Measurements from ENCODE around the gene MAML2.

DNA sequence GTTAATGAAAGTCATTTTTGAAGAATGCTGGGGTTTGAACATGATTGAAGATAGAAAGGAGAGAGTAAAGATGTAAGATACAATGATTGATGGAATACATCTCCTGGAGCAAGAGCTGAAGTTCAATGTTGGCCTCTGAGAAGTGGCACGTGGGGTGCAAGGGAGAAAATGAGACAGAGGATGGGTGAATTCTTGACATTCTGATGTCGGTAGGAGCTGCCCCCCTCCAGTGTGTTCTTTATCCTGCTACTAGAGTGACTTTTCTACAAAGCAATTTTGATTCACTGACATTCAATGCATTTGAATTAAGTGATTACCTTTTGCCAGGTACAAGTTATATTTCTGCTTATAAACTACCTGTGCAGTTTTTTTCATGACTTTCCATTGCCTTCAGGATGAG is 260.1 kb downstream of the MAML2 start:
- TF ChIP-seq, protein P1, sequence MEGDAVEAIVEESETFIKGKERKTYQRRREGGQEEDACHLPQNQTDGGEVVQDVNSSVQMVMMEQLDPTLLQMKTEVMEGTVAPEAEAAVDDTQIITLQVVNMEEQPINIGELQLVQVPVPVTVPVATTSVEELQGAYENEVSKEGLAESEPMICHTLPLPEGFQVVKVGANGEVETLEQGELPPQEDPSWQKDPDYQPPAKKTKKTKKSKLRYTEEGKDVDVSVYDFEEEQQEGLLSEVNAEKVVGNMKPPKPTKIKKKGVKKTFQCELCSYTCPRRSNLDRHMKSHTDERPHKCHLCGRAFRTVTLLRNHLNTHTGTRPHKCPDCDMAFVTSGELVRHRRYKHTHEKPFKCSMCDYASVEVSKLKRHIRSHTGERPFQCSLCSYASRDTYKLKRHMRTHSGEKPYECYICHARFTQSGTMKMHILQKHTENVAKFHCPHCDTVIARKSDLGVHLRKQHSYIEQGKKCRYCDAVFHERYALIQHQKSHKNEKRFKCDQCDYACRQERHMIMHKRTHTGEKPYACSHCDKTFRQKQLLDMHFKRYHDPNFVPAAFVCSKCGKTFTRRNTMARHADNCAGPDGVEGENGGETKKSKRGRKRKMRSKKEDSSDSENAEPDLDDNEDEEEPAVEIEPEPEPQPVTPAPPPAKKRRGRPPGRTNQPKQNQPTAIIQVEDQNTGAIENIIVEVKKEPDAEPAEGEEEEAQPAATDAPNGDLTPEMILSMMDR (IDR thresholded peaks at IDR 0.05; ENCODE audit: insufficient read depth, low read length), result no peak
- TF ChIP-seq REST (IDR thresholded peaks at IDR 0.05; ENCODE audit: insufficient replicate concordance, low read depth) (no peak), SPI1 (IDR thresholded peaks at IDR 0.05; ENCODE audit: borderline replicate concordance, low read depth) (no peak), POLR2AphosphoS5 (IDR thresholded peaks at IDR 0.05; ENCODE audit: low read depth) (no peak), GABPA (IDR thresholded peaks at IDR 0.05; ENCODE audit: low read depth) (no peak)

All from HL-60 (cell line).